GM12872 (cell line): ENCODE measurements around the gene ZNF407.

Experiments
- CTCF ChIP-seq: IDR thresholded peaks from 3 replicates; pipeline ENCODE4 v1.5.1; 2011; ENCODE audit warnings: low read depth, mild to moderate bottlenecking, low read length, moderate library complexity; ENCODE audit not compliant: insufficient read depth

ZNF407 gene

GRCh38 chr18:75009296-75009695, 411.6 kb downstream of the ZNF407 start:
- no peak for TF ChIP-seq CTCF

GRCh38 chr18:75009878-75010277, 412.2 kb downstream of the ZNF407 start:
- TF ChIP-seq CTCF = no peak

GRCh38 chr18:75010278-75010677, 412.6 kb downstream of the ZNF407 start:
- no peak for TF ChIP-seq CTCF

- no peak for TF ChIP-seq CTCF
These were observed 413.0 kb downstream of the ZNF407 start for GRCh38 chr18:75010689-75011088.

- no peak for TF ChIP-seq CTCF
These were observed 418.5 kb downstream of the ZNF407 start for GRCh38 chr18:75016025-75016717.

- TF ChIP-seq CTCF = no peak
These were observed 425.8 kb downstream of the ZNF407 start for GRCh38 chr18:75023473-75023872.

GRCh38 chr18:75024871-75025270, 427.2 kb downstream of the ZNF407 start:
- TF ChIP-seq CTCF = no peak
